Measurements from ENCODE around the gene FNDC3B. TPM values are rescaled to one million over a fixed set of nuclear protein-coding genes. Genes with fewer than 3 reads are reported as not detected.

The FNDC3B gene
- total RNA-seq, 1 experiment from 2014 or later, result 149 TPM

DNA sequence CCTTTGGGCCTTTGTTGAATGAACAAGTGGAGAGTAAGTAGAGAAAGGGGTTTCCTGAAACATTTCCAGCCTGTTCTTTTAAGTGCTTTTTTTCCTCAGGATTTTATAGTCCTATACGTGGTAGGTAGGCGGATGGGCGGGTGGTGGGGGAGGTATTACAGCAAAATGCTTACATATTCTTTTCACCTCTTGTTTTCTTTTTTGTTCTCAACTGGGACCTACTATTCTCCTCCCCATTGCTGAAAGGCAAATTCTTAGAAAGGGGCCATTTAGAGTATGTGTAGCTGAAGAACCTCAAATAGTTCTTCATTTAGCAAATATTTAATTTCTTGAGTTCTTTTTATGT lies 135.8 kb downstream of the FNDC3B start:
- Mint-ChIP-seq H3K27ac (ENCODE audit: low read depth, unreplicated experiment) (no peak overlapping the region), H3K4me3 (ENCODE audit: unreplicated experiment) (no peak overlapping the region), H3K9me3 (ENCODE audit: unreplicated experiment) (no peaks in the 10 kb centered on the region), H3K4me1 (ENCODE audit: insufficient read depth, unreplicated experiment) (peaks cover 36% of the 10 kb centered on the region), H3K27me3 (ENCODE audit: insufficient read depth, unreplicated experiment) (no peaks in the 10 kb centered on the region), H3K36me3 (ENCODE audit: insufficient read depth, unreplicated experiment) (peaks cover 11% of the 10 kb centered on the region)
- intact Hi-C loops (cut with micrococcal nuclease), result no loop called here
- CTCF ChIA-PET, result no interaction called here
- no TSS peak for BruUV-seq (replicated peaks)
- TF ChIP-seq, protein P1, sequence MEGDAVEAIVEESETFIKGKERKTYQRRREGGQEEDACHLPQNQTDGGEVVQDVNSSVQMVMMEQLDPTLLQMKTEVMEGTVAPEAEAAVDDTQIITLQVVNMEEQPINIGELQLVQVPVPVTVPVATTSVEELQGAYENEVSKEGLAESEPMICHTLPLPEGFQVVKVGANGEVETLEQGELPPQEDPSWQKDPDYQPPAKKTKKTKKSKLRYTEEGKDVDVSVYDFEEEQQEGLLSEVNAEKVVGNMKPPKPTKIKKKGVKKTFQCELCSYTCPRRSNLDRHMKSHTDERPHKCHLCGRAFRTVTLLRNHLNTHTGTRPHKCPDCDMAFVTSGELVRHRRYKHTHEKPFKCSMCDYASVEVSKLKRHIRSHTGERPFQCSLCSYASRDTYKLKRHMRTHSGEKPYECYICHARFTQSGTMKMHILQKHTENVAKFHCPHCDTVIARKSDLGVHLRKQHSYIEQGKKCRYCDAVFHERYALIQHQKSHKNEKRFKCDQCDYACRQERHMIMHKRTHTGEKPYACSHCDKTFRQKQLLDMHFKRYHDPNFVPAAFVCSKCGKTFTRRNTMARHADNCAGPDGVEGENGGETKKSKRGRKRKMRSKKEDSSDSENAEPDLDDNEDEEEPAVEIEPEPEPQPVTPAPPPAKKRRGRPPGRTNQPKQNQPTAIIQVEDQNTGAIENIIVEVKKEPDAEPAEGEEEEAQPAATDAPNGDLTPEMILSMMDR (IDR thresholded peaks at IDR 0.05; ENCODE audit: unreplicated experiment), result no peak
- POLR2A ChIA-PET, result interaction anchor here (0.5 to 1.5 kb wide), 3 partner anchors 10 to 261 kb away, joined by 3 read pairs; no protein-coding TSS in a partner anchor
- DNase-seq (ENCODE audit: unreplicated experiment), result no peak

DNA sequence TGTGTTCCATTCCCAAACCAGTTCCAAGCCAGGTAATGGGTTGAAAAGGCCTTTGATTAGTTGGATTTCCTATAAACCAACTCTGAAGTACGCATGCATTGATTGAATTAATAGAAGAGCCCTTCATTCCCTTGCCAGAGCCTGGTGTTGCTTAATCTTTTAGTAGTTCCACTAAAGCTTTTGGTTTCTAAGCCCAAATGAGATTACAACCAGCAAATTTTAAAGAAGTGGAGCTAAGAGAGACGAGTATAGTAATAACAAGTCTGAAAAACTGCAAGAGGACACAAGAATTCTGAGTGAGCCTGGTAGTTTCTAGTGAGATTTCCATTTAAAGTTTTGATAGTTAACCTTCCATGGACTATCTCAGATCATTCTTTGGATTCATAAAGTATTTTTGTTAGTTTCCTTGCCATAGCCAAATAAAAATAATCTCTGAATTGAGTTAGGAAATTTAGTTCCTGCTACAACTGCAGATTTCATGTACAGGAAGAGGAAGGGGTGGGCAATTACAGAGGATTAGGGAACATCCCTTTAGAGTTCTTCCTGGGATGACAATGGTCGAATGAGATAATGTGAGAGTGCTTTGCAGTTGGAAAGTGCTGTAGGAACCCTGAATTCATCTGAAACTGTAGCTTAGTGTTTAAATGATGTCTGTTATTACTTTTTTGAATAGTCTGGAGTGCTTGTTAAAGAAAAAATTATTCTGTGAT lies 136.8 kb downstream of the FNDC3B start:
- Mint-ChIP-seq H3K27ac (ENCODE audit: low read depth, unreplicated experiment) (no peak overlapping the region), H3K4me1 (ENCODE audit: insufficient read depth, unreplicated experiment) (peaks cover 43% of the 10 kb centered on the region), H3K4me3 (ENCODE audit: unreplicated experiment) (no peak overlapping the region), H3K27me3 (ENCODE audit: insufficient read depth, unreplicated experiment) (no peaks in the 10 kb centered on the region), H3K36me3 (ENCODE audit: insufficient read depth, unreplicated experiment) (peaks cover 11% of the 10 kb centered on the region), H3K9me3 (ENCODE audit: unreplicated experiment) (no peaks in the 10 kb centered on the region)
- ChIA-PET POLR2A (interaction anchor here (1.2 kb wide), 1 partner anchor 11 kb away, joined by 3 read pairs; no protein-coding TSS in a partner anchor), CTCF (interaction anchor here (1.2 kb wide), 1 partner anchor 34 kb away, joined by 3 read pairs; no protein-coding TSS in a partner anchor)
- TF ChIP-seq, protein P1 (IDR thresholded peaks at IDR 0.05; ENCODE audit: unreplicated experiment), result no peak
- DNase-seq (ENCODE audit: unreplicated experiment), result no peak
- BruUV-seq (replicated peaks), result no TSS peak
- intact Hi-C loops (cut with micrococcal nuclease), result no loop called here

DNA sequence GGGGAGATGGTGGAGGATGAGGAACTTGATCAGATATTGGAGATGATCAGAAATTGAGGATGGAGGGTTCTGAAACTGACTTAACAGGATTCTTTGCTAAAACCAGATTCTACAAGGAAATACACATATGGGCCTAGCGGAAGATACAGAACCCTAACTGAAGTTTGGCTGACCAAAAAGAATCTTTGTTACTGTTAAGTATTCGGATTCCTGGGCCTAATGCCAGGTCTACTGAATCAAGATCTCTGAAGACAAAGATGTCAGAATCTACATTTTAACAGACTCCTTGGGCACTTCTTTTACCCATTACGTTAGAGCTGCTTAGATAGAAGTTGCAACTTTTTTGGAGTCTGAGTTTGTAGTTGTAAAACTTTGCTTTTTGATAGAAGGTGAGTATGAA lies 137.7 kb downstream of the FNDC3B start:
- Mint-ChIP-seq H3K9me3 (ENCODE audit: unreplicated experiment) (no peaks in the 10 kb centered on the region), H3K4me3 (ENCODE audit: unreplicated experiment) (no peak overlapping the region), H3K36me3 (ENCODE audit: insufficient read depth, unreplicated experiment) (peaks cover 11% of the 10 kb centered on the region), H3K27ac (ENCODE audit: low read depth, unreplicated experiment) (no peak overlapping the region), H3K27me3 (ENCODE audit: insufficient read depth, unreplicated experiment) (no peaks in the 10 kb centered on the region), H3K4me1 (ENCODE audit: insufficient read depth, unreplicated experiment) (peaks cover 43% of the 10 kb centered on the region)
- POLR2A ChIA-PET, result interaction anchor here (0.6 kb wide), 2 partner anchors 135 to 1982 kb away, joined by 3 read pairs; no protein-coding TSS in a partner anchor
- no peak for DNase-seq (ENCODE audit: unreplicated experiment)
- no TSS peak for BruUV-seq (replicated peaks)
- intact Hi-C loops (cut with micrococcal nuclease), result no loop called here
- TF ChIP-seq, protein P1 (IDR thresholded peaks at IDR 0.05; ENCODE audit: unreplicated experiment), result no peak
- CTCF ChIA-PET, result interaction anchor here (0.6 to 1.2 kb wide), 3 partner anchors 35 to 1810 kb away, joined by 3 read pairs; no protein-coding TSS in a partner anchor

DNA sequence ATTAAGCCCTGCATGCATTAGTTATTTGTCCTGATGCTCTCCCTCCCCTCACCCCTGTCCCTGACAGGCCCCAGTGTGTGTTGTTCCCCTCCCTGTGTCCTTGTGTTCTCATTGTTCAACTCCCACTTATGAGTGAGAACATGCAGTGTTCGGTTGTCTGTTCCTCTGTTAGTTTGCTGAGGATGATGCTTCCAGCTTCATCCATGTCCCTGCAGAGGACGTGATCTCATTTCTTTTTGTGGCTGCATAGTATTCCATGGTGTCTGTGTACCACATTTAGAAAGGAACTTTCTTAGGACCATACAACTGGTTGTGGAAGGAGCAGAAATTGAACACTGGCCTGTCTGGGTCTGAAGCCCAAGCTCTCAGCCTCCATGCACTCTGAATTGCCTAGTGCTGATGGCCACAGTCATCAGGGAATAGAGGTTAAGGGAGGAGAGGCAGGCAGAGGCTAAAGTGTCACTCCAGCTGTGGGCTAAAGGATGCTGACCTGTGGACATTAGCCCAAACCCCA lies 138.5 kb downstream of the FNDC3B start:
- Mint-ChIP-seq H3K9me3 (ENCODE audit: unreplicated experiment) (no peaks in the 10 kb centered on the region), H3K27ac (ENCODE audit: low read depth, unreplicated experiment) (no peak overlapping the region), H3K27me3 (ENCODE audit: insufficient read depth, unreplicated experiment) (no peaks in the 10 kb centered on the region), H3K4me3 (ENCODE audit: unreplicated experiment) (no peak overlapping the region), H3K36me3 (ENCODE audit: insufficient read depth, unreplicated experiment) (peaks cover 11% of the 10 kb centered on the region), H3K4me1 (ENCODE audit: insufficient read depth, unreplicated experiment) (peaks cover 49% of the 10 kb centered on the region)
- BruUV-seq (replicated peaks), result no TSS peak
- TF ChIP-seq, protein P1 (IDR thresholded peaks at IDR 0.05; ENCODE audit: unreplicated experiment), result no peak
- no peak for DNase-seq (ENCODE audit: unreplicated experiment)
- ChIA-PET POLR2A (interaction anchor here (0.5 to 0.6 kb wide), 2 partner anchors 36 to 1983 kb away, joined by 3 to 4 read pairs; no protein-coding TSS in a partner anchor), CTCF (interaction anchor here (0.7 to 1.2 kb wide), 2 partner anchors 35 to 133 kb away, joined by 3 to 4 read pairs; no protein-coding TSS in a partner anchor)
- intact Hi-C loops (cut with micrococcal nuclease), result no loop called here
